GM21381 (cell line): Measurements from ENCODE around the gene LYL1.

Source experiments
- ATAC-seq: cut with Tn5 transposase; IDR thresholded peaks from one replicate; pipeline ENCODE4 v1.9.1; 2021; ENCODE audit warnings: mild to moderate bottlenecking, moderate library complexity; ENCODE audit not compliant: unreplicated experiment

The LYL1 gene

GRCh38 chr19:13078381-13078780 lies 24.3 kb downstream of the LYL1 start:
- ATAC-seq, result no peak

- ATAC-seq, result no peak
These were observed 25.4 kb downstream of the LYL1 start for GRCh38 chr19:13077240-13077639.

GRCh38 chr19:13076787-13077186 lies 25.9 kb downstream of the LYL1 start:
- no peak for ATAC-seq

GRCh38 chr19:13076320-13076719 lies 26.3 kb downstream of the LYL1 start:
- no peak for ATAC-seq

- no peak for ATAC-seq
These were observed 28.3 kb downstream of the LYL1 start for GRCh38 chr19:13074378-13074777.

GRCh38 chr19:13073263-13073662 lies 29.4 kb downstream of the LYL1 start:
- no peak for ATAC-seq

- no peak for ATAC-seq
These were observed 30.3 kb downstream of the LYL1 start for GRCh38 chr19:13072188-13072908.

- no peak for ATAC-seq
These were observed 31.0 kb downstream of the LYL1 start for GRCh38 chr19:13071444-13072187.

GRCh38 chr19:13070425-13071140 lies 32.1 kb downstream of the LYL1 start:
- no peak for ATAC-seq

- ATAC-seq, result no peak
These were observed 33.0 kb downstream of the LYL1 start for GRCh38 chr19:13069415-13070359.

GRCh38 chr19:13068085-13068846 lies 34.4 kb downstream of the LYL1 start:
- ATAC-seq, result no peak

GRCh38 chr19:13066933-13067807 lies 35.5 kb downstream of the LYL1 start:
- ATAC-seq, result no peak

GRCh38 chr19:13066226-13066625 lies 36.4 kb downstream of the LYL1 start:
- ATAC-seq, result no peak

- ATAC-seq, result no peak
These were observed 38.6 kb downstream of the LYL1 start for GRCh38 chr19:13064092-13064489.

GRCh38 chr19:13063461-13064091 lies 39.1 kb downstream of the LYL1 start:
- no peak for ATAC-seq

GRCh38 chr19:13062317-13062716 lies 40.3 kb downstream of the LYL1 start:
- ATAC-seq, result no peak

- peak; percentile 70 for ATAC-seq
These were observed 41.4 kb downstream of the LYL1 start for GRCh38 chr19:13060964-13061927.
